WTC11 (cell line): ENCODE measurements around the gene DNAJB8. TPM values are rescaled to one million over a fixed set of nuclear protein-coding genes. Genes with fewer than 3 reads are reported as not detected.

ENCODE experiments used
- ATAC-seq: fragments of 200-7000 bp; cut with Tn5 transposase; 2 replicates; pipeline ENCODE4 v1.10.0; 2021; ENCODE audit warnings: mild to moderate bottlenecking, moderate library complexity
- CTCF ChIA-PET: fragments of 300-600 bp; sonication (Branson Sonifier 250); formaldehyde crosslinking; loops from one replicate; lab custom pipeline; 2021; ENCODE audit warnings: antibody characterized with exemption; lab: Charles Lee
- POLR2A ChIA-PET: fragments of 350-600 bp; sonication (Branson Sonifier 250); formaldehyde crosslinking; loops from one replicate; lab custom pipeline; 2021; ENCODE audit warnings: antibody characterized with exemption; lab: Charles Lee
- DNase-seq: peaks from one replicate; pipeline ENCODE4 v3.0.0; 2021; ENCODE audit warnings: low spot score
- H3K27ac Mint-ChIP-seq: 2 replicates; pipeline ENCODE4 v1.8.0; 2021; ENCODE audit warnings: mixed read lengths
- H3K27me3 Mint-ChIP-seq: 2 replicates; pipeline ENCODE4 v1.8.0; 2021; ENCODE audit warnings: low read depth, mild to moderate bottlenecking, moderate library complexity, mixed read lengths
- H3K36me3 Mint-ChIP-seq: 2 replicates; pipeline ENCODE4 v1.8.0; 2021; ENCODE audit warnings: mixed read lengths
- H3K4me1 Mint-ChIP-seq: 2 replicates; pipeline ENCODE4 v1.8.0; 2022; ENCODE audit warnings: mixed read lengths
- H3K4me3 Mint-ChIP-seq: 2 replicates; pipeline ENCODE4 v1.8.0; 2021; ENCODE audit warnings: mild to moderate bottlenecking, moderate library complexity, mixed read lengths
- H3K9me3 Mint-ChIP-seq: 2 replicates; pipeline ENCODE4 v1.8.0; 2021; ENCODE audit warnings: mixed read lengths
- AFF4 ChIP-seq: sonication (generic); formaldehyde crosslinking; IDR thresholded peaks from 2 replicates; pipeline ENCODE4 v1.8.1; 2023; ENCODE audit warnings: mild to moderate bottlenecking, missing genetic modification reagents, borderline replicate concordance
- CDX4 ChIP-seq: fragments of 250-450 bp; sonication (Bioruptor Pico); IDR thresholded peaks from 2 replicates; pipeline ENCODE4 v1.9.0; 2021; ENCODE audit warnings: moderate library complexity, mild to moderate bottlenecking, inconsistent platforms, borderline replicate concordance
- CREB1 ChIP-seq: sonication (generic); formaldehyde crosslinking; IDR thresholded peaks from 2 replicates; pipeline ENCODE4 v1.8.0; 2023; ENCODE audit warnings: mild to moderate bottlenecking, missing genetic modification reagents
- CREM ChIP-seq: sonication (generic); formaldehyde crosslinking; IDR thresholded peaks from 2 replicates; pipeline ENCODE4 v1.8.1; 2022; ENCODE audit warnings: mild to moderate bottlenecking, missing genetic modification reagents, moderate library complexity
- FOXP1 ChIP-seq: sonication (generic); formaldehyde crosslinking; IDR thresholded peaks from 2 replicates; pipeline ENCODE4 v1.8.0; 2022; ENCODE audit warnings: missing genetic modification reagents, mild to moderate bottlenecking, moderate library complexity, borderline replicate concordance
- JAZF1 ChIP-seq: fragments of 250-450 bp; sonication (Bioruptor Pico); IDR thresholded peaks from 2 replicates; pipeline ENCODE4 v1.9.0; 2021; ENCODE audit warnings: moderate library complexity, mild to moderate bottlenecking, inconsistent platforms
- JUN ChIP-seq: sonication (generic); formaldehyde crosslinking; IDR thresholded peaks from 2 replicates; pipeline ENCODE4 v1.8.0; 2023; ENCODE audit warnings: mild to moderate bottlenecking, missing genetic modification reagents
- NFE2L1 ChIP-seq: sonication (generic); formaldehyde crosslinking; IDR thresholded peaks from 2 replicates; pipeline ENCODE4 v1.8.1; 2023; ENCODE audit warnings: missing genetic modification reagents
- NR1H2 ChIP-seq: sonication (generic); formaldehyde crosslinking; IDR thresholded peaks from 2 replicates; pipeline ENCODE4 v1.9.0; 2021; ENCODE audit warnings: mild to moderate bottlenecking, moderate library complexity, missing genetic modification reagents
- NR2C2 ChIP-seq: sonication (generic); formaldehyde crosslinking; IDR thresholded peaks from 2 replicates; pipeline ENCODE4 v1.8.0; 2022; ENCODE audit warnings: mild to moderate bottlenecking, missing genetic modification reagents
- PRRX2 ChIP-seq: fragments of 250-450 bp; sonication (Bioruptor Pico); IDR thresholded peaks from 2 replicates; pipeline ENCODE4 v1.8.0; 2021; ENCODE audit warnings: mild to moderate bottlenecking
- STAT6 ChIP-seq: sonication (generic); formaldehyde crosslinking; conservative IDR thresholded peaks from 2 replicates; pipeline ENCODE4 v1.8.1; 2023; ENCODE audit warnings: mild to moderate bottlenecking, low read depth, missing genetic modification reagents, moderate library complexity
- ZNF232 ChIP-seq: sonication (generic); formaldehyde crosslinking; IDR thresholded peaks from 2 replicates; pipeline ENCODE4 v1.8.0; 2022; ENCODE audit warnings: mild to moderate bottlenecking, missing genetic modification reagents
- ZNF263 ChIP-seq: sonication (generic); formaldehyde crosslinking; IDR thresholded peaks from 2 replicates; pipeline ENCODE4 v1.8.1; 2022; ENCODE audit warnings: low read depth, mild to moderate bottlenecking, moderate library complexity, missing genetic modification reagents
- ZNF317 ChIP-seq: sonication (generic); formaldehyde crosslinking; IDR thresholded peaks from 2 replicates; pipeline ENCODE4 v1.8.1; 2023; ENCODE audit warnings: low read depth, mild to moderate bottlenecking, moderate library complexity, missing genetic modification reagents, borderline replicate concordance
- ZNF423 ChIP-seq: fragments of 250-450 bp; sonication (Bioruptor Pico); IDR thresholded peaks from 2 replicates; pipeline ENCODE4 v2.1.2; 2022; ENCODE audit warnings: mild to moderate bottlenecking, moderate library complexity
- total RNA-seq: library from RNA; stranded (reverse); gene quantifications from 3 replicates; pipeline ENCODE4 v1.2.3, GENCODE V29; 2021
- TF ChIP-seq, protein P1 (sequence below): fragments of 250-450 bp; sonication (Bioruptor Pico); conservative IDR thresholded peaks from 2 replicates; pipeline ENCODE4 v1.9.0; 2021; ENCODE audit warnings: mild to moderate bottlenecking
- TF ChIP-seq, protein P2 (sequence below): sonication (generic); formaldehyde crosslinking; IDR thresholded peaks from 2 replicates; pipeline ENCODE4 v1.8.1; 2022; ENCODE audit warnings: low read depth, mild to moderate bottlenecking, moderate library complexity, missing genetic modification reagents, borderline replicate concordance
- TF ChIP-seq, protein P3 (sequence below): sonication (generic); formaldehyde crosslinking; conservative IDR thresholded peaks from 2 replicates; pipeline ENCODE4 v1.8.1; 2022; ENCODE audit warnings: mild to moderate bottlenecking, missing genetic modification reagents

DNAJB8 gene
- total RNA-seq, 1 experiment from 2014 or later: not detected

DNA sequence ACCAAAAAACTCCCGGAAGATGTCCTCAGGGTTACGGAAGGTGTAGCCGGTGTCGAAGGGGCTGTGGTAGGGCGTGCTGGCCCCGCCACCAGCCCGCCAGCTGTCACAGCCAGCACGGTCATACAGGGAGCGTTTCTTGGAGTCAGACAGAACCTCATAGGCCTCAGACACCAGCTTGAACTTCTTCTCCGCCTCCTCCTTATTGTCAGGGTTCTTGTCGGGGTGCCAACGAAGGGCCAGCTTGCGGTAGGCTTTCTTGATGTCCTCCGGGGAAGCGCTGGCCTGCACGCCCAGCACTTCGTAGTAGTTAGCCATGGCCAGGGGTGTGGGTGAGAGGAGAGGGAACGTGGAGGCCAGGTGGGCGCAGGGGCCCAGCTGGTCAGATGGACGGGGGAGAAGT is 3.8 kb downstream of the DNAJB8 start:
- Mint-ChIP-seq H3K27ac (no peak overlapping the region), H3K9me3 (no peaks in the 10 kb centered on the region), H3K36me3 (no peaks in the 10 kb centered on the region), H3K4me1 (no peaks in the 10 kb centered on the region), H3K27me3 (peaks cover 36% of the 10 kb centered on the region), H3K4me3 (no peak overlapping the region)
- no peak for ATAC-seq
- POLR2A ChIA-PET: interaction anchor here (1.0 to 1.2 kb wide), 2 partner anchors 22 to 146 kb away, joined by 3 to 4 read pairs; no protein-coding TSS in a partner anchor
- TF ChIP-seq NR1H2 (CRISPR knock-in tag): no peak
- no peak for TF ChIP-seq ZNF263
- no peak for TF ChIP-seq ZNF423
- no peak for TF ChIP-seq CREM (CRISPR knock-in tag)
- TF ChIP-seq NFE2L1 (CRISPR knock-in tag): no peak
- TF ChIP-seq CREB1 (CRISPR knock-in tag): no peak
- no peak for TF ChIP-seq NR2C2 (CRISPR knock-in tag)
- no peak for TF ChIP-seq ZNF317 (CRISPR knock-in tag)
- no peak for TF ChIP-seq PRRX2 (CRISPR knock-in tag)
- no peak for TF ChIP-seq STAT6
- no peak for TF ChIP-seq ZNF232 (CRISPR knock-in tag)
- TF ChIP-seq, protein P1, sequence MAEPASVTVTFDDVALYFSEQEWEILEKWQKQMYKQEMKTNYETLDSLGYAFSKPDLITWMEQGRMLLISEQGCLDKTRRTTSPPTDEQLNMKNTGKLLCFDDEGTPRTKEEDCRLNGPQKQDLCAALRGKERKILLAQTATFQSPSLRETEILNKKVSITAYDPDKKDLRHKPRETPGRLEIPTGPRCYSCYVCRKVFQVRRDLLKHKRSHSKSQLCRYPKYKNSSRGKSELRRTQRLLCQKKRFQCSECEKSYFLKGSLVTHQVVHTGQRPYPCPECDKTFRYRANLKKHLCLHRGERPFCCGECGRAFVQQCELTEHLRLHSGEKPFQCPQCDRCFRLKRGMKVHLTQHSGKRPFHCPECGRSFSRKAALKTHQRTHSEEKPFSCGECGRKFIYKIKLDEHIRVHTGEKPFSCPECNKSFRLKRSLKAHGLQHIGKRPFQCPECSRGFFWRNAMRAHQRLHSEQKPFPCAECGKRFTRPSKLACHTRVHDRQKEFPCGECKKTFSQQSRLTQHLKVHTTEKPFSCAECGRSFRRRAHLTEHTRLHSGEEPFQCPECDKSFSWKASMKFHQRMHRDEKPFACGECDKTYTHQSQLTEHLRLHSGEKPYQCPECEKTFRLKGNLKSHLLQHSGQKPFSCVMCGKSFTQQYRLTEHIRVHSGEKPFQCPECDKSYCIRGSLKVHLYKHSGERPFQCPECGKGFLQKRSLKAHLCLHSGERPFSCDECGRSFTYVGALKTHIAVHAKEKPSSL (CRISPR knock-in tag): no peak
- TF ChIP-seq, protein P2, sequence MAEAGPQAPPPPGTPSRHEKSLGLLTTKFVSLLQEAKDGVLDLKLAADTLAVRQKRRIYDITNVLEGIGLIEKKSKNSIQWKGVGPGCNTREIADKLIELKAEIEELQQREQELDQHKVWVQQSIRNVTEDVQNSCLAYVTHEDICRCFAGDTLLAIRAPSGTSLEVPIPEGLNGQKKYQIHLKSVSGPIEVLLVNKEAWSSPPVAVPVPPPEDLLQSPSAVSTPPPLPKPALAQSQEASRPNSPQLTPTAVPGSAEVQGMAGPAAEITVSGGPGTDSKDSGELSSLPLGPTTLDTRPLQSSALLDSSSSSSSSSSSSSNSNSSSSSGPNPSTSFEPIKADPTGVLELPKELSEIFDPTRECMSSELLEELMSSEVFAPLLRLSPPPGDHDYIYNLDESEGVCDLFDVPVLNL: no peak
- no peak for TF ChIP-seq CDX4 (CRISPR knock-in tag)
- TF ChIP-seq, protein P3, sequence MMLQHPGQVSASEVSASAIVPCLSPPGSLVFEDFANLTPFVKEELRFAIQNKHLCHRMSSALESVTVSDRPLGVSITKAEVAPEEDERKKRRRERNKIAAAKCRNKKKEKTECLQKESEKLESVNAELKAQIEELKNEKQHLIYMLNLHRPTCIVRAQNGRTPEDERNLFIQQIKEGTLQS (CRISPR knock-in tag): no peak
- no peak for TF ChIP-seq JUN
- TF ChIP-seq, all 79 proteins: peak for 0
- no peak for DNase-seq
- CTCF ChIA-PET: interaction anchor here (0.7 to 3.5 kb wide), 16 partner anchors 11 to 385 kb away, joined by 3 to 20 read pairs (median 4); no protein-coding TSS in a partner anchor

- H3K36me3 Mint-ChIP-seq: no peaks in the 10 kb centered on the region
- DNase-seq (no peak), ATAC-seq (no peak)
- H3K27me3 Mint-ChIP-seq: peaks cover 36% of the 10 kb centered on the region
- no peaks in the 10 kb centered on the region for H3K9me3 Mint-ChIP-seq
- ChIA-PET CTCF (interaction anchor here (0.6 to 3.5 kb wide), 8 partner anchors 18 to 783 kb away, joined by 4 to 20 read pairs (median 4); partner anchors contain the start of gene GATA2), POLR2A (interaction anchor here (1.0 to 1.2 kb wide), 2 partner anchors 22 to 146 kb away, joined by 3 to 4 read pairs; no protein-coding TSS in a partner anchor)
- no peak overlapping the region for H3K4me3 Mint-ChIP-seq
- no peaks in the 10 kb centered on the region for H3K4me1 Mint-ChIP-seq
- H3K27ac Mint-ChIP-seq: no peak overlapping the region
- TF ChIP-seq, protein P3 (CRISPR knock-in tag): no peak
- no peak for TF ChIP-seq ZNF317 (CRISPR knock-in tag)
- TF ChIP-seq JAZF1 (CRISPR knock-in tag): no peak
- TF ChIP-seq FOXP1: no peak
- no peak for TF ChIP-seq AFF4
- no peak for TF ChIP-seq CDX4 (CRISPR knock-in tag)
Measured at GRCh38 chr3:128462341-128462910, 4.3 kb downstream of the DNAJB8 start.
